IPS-11a (cell line): ENCODE data around the gene UCMA.
"Not testable (repeated sequence)": the region's sequence is repeated elsewhere in the genome, so short reads cannot be mapped to it uniquely, and the experiment has no call there.

Experiments used
- H3K4me3 ChIP-seq: one replicate; pipeline ENCODE4 v1.5.1; 2013; ENCODE audit warnings: low read depth, low read length, control low read depth

Gene UCMA

GRCh38 chr10:13234172-13234571 lies at the start of gene UCMA:
Gene UCMA (minus strand): TSS chr10:13234374. CDS start chr10:13234258, 116 bp downstream.
- no peak within 1 kb of the TSS for H3K4me3 ChIP-seq

GRCh38 chr10:13282348-13282747 lies 48.2 kb upstream of the UCMA start:
- not testable (repeated sequence) for H3K4me3 ChIP-seq

GRCh38 chr10:13276749-13277365 lies 42.7 kb upstream of the UCMA start:
- no peak overlapping the region for H3K4me3 ChIP-seq

GRCh38 chr10:13276146-13276545 lies 42.0 kb upstream of the UCMA start:
- H3K4me3 ChIP-seq = not testable (repeated sequence)

GRCh38 chr10:13272164-13272571 lies 38.0 kb upstream of the UCMA start:
- no peak overlapping the region for H3K4me3 ChIP-seq

GRCh38 chr10:13271552-13272163 lies 37.5 kb upstream of the UCMA start:
- H3K4me3 ChIP-seq = no peak overlapping the region

GRCh38 chr10:13270877-13271551 lies 36.8 kb upstream of the UCMA start:
- H3K4me3 ChIP-seq = no peak overlapping the region

GRCh38 chr10:13268841-13269240 lies 34.7 kb upstream of the UCMA start:
- no peak overlapping the region for H3K4me3 ChIP-seq

GRCh38 chr10:13268310-13268709 lies 34.1 kb upstream of the UCMA start:
- no peak overlapping the region for H3K4me3 ChIP-seq

- no peak overlapping the region for H3K4me3 ChIP-seq
These were observed 29.4 kb upstream of the UCMA start for GRCh38 chr10:13263591-13263990.

GRCh38 chr10:13262433-13262832 lies 28.3 kb upstream of the UCMA start:
- no peak overlapping the region for H3K4me3 ChIP-seq

GRCh38 chr10:13257621-13258140 lies 23.5 kb upstream of the UCMA start:
- no peak overlapping the region for H3K4me3 ChIP-seq

GRCh38 chr10:13256627-13257026 lies 22.5 kb upstream of the UCMA start:
- no peak overlapping the region for H3K4me3 ChIP-seq

- no peak overlapping the region for H3K4me3 ChIP-seq
These were observed 19.6 kb upstream of the UCMA start for GRCh38 chr10:13253726-13254125.

GRCh38 chr10:13247784-13248183 lies 13.6 kb upstream of the UCMA start:
- no peak overlapping the region for H3K4me3 ChIP-seq

GRCh38 chr10:13247246-13247645 lies 13.1 kb upstream of the UCMA start:
- H3K4me3 ChIP-seq = no peak overlapping the region

GRCh38 chr10:13242260-13242659 lies 8.1 kb upstream of the UCMA start:
- not testable (repeated sequence) for H3K4me3 ChIP-seq

- H3K4me3 ChIP-seq = no peak overlapping the region
These were observed 7.4 kb upstream of the UCMA start for GRCh38 chr10:13241613-13242012.

GRCh38 chr10:13239923-13240322 lies 5.7 kb upstream of the UCMA start:
- H3K4me3 ChIP-seq = no peak overlapping the region

GRCh38 chr10:13238271-13239077 lies 4.3 kb upstream of the UCMA start:
- no peak overlapping the region for H3K4me3 ChIP-seq

- H3K4me3 ChIP-seq = no peak overlapping the region
These were observed 2.5 kb upstream of the UCMA start for GRCh38 chr10:13236638-13237037.
